ENCODE measurements around the gene HBD. TPM values are rescaled to one million over a fixed set of nuclear protein-coding genes. Genes with fewer than 3 reads are reported as not detected.

Gene HBD
- total RNA-seq, 3 donors from 2014 or later: not detected

- no peak for TF ChIP-seq CTCF (IDR thresholded peaks at IDR 0.05)
- TF ChIP-seq POLR2A (IDR thresholded peaks at IDR 0.05): no peak
- no peak for TF ChIP-seq POLR2AphosphoS5 (IDR thresholded peaks at IDR 0.05)
- Histone ChIP-seq H3K4me1 (no peaks in the 10 kb centered on the region), H3K4me3 (no peak overlapping the region), H3K27me3 (no peaks in the 10 kb centered on the region), H3K36me3 (no peaks in the 10 kb centered on the region), H3K9me3 (peaks cover 0 to 7% of the 10 kb centered on the region in 2 donors), H3K27ac (no peak overlapping the region)
- no peak for DNase-seq (ENCODE audit: low spot score in 2 of 2)
- intact Hi-C loops (cut with DNase I; ENCODE audit: low total_unique reads): no loop called here
Measured at GRCh38 chr11:5192738-5193137, 41.5 kb downstream of the HBD start.

GRCh38 chr11:5188201-5188600 lies 46.1 kb downstream of the HBD start:
- no peak for DNase-seq (ENCODE audit: low spot score in 2 of 2)
- Histone ChIP-seq H3K27ac (no peak overlapping the region), H3K4me1 (no peaks in the 10 kb centered on the region), H3K9me3 (peaks cover 0 to 7% of the 10 kb centered on the region in 2 donors), H3K36me3 (no peaks in the 10 kb centered on the region), H3K4me3 (no peak overlapping the region), H3K27me3 (no peaks in the 10 kb centered on the region)
- intact Hi-C loops (cut with DNase I; ENCODE audit: low total_unique reads): no loop called here
- TF ChIP-seq POLR2AphosphoS5 (IDR thresholded peaks at IDR 0.05) (no peak), CTCF (IDR thresholded peaks at IDR 0.05) (no peak)

Other genes starting within 250 kb of the HBD start
- gene OR51L1, start 239.6 kb downstream of the HBD start, total RNA-seq: not detected
- gene OR52J3, start 188.0 kb downstream of the HBD start, total RNA-seq: not detected
- gene OR52E2, start 174.9 kb downstream of the HBD start, total RNA-seq: not detected
- not detected for gene OR52E1, start 164.9 kb downstream of the HBD start, total RNA-seq
- not detected for gene OR52A5, start 96.1 kb downstream of the HBD start, total RNA-seq
- not detected for gene OR52A1, start 79.7 kb downstream of the HBD start, total RNA-seq
- not detected for gene OR51V1, start 33.8 kb downstream of the HBD start, total RNA-seq
- gene HBB, start 7.4 kb downstream of the HBD start, total RNA-seq: 100 to 1,000 TPM in 2 of 3 donors, 10 to 100 TPM in 1; 71.8 to 334 (median 143) TPM
- gene HBG1, start 15.4 kb upstream of the HBD start, total RNA-seq: not detected
- not detected for gene HBG2, start 20.3 kb upstream of the HBD start, total RNA-seq
- not detected for gene HBE1, start 35.5 kb upstream of the HBD start, total RNA-seq
- gene OR51B4, start 67.5 kb upstream of the HBD start, total RNA-seq: under 1 TPM in 1 of 3 donors, not detected in 2; 0.48 TPM
- 1 to 10 TPM in 1 of 3 donors, not detected in 2; 1.6 TPM for gene OR51B2, start 89.8 kb upstream of the HBD start, total RNA-seq
- 1 to 10 TPM in 2 of 3 donors, under 1 TPM in 1; 0.32 to 2.3 (median 1.0) TPM for gene OR51B5, start 109.0 kb upstream of the HBD start, total RNA-seq
- gene OR51B6, start 117.0 kb upstream of the HBD start, total RNA-seq: not detected
- not detected for gene OR51M1, start 149.3 kb upstream of the HBD start, total RNA-seq
- gene OR51Q1, start 187.6 kb upstream of the HBD start, total RNA-seq: not detected
- under 1 TPM in 1 of 3 donors, not detected in 2; 0.44 TPM for gene OR51I1, start 207.0 kb upstream of the HBD start, total RNA-seq
- not detected for gene OR51I2, start 214.8 kb upstream of the HBD start, total RNA-seq

All from breast epithelium (tissue), 4 donors.